ENCODE measurements around the gene CEBPZ.
"Not testable (repeated sequence)": the region's sequence is repeated elsewhere in the genome, so short reads cannot be mapped to it uniquely, and the experiment has no call there.

The CEBPZ gene, protein sequence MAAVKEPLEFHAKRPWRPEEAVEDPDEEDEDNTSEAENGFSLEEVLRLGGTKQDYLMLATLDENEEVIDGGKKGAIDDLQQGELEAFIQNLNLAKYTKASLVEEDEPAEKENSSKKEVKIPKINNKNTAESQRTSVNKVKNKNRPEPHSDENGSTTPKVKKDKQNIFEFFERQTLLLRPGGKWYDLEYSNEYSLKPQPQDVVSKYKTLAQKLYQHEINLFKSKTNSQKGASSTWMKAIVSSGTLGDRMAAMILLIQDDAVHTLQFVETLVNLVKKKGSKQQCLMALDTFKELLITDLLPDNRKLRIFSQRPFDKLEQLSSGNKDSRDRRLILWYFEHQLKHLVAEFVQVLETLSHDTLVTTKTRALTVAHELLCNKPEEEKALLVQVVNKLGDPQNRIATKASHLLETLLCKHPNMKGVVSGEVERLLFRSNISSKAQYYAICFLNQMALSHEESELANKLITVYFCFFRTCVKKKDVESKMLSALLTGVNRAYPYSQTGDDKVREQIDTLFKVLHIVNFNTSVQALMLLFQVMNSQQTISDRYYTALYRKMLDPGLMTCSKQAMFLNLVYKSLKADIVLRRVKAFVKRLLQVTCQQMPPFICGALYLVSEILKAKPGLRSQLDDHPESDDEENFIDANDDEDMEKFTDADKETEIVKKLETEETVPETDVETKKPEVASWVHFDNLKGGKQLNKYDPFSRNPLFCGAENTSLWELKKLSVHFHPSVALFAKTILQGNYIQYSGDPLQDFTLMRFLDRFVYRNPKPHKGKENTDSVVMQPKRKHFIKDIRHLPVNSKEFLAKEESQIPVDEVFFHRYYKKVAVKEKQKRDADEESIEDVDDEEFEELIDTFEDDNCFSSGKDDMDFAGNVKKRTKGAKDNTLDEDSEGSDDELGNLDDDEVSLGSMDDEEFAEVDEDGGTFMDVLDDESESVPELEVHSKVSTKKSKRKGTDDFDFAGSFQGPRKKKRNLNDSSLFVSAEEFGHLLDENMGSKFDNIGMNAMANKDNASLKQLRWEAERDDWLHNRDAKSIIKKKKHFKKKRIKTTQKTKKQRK

GRCh38 chr2:37231241-37232130, at the start of gene CEBPZ, which contains the start of gene NDUFAF7:
Gene CEBPZ (minus strand): TSS chr2:37231596. CDS start chr2:37231567, 29 bp downstream.
Gene NDUFAF7 (plus strand): TSS chr2:37231658. CDS start chr2:37231706, 48 bp downstream.
- DNase-seq (ENCODE audit: insufficient read length, low spot score) = peak; percentile 97
- peak; percentile 93 for FAIRE-seq

GRCh38 chr2:37276291-37276690, 44.9 kb upstream of the CEBPZ start:
- DNase-seq (ENCODE audit: insufficient read length, low spot score) (no peak), FAIRE-seq (no peak)

DNA sequence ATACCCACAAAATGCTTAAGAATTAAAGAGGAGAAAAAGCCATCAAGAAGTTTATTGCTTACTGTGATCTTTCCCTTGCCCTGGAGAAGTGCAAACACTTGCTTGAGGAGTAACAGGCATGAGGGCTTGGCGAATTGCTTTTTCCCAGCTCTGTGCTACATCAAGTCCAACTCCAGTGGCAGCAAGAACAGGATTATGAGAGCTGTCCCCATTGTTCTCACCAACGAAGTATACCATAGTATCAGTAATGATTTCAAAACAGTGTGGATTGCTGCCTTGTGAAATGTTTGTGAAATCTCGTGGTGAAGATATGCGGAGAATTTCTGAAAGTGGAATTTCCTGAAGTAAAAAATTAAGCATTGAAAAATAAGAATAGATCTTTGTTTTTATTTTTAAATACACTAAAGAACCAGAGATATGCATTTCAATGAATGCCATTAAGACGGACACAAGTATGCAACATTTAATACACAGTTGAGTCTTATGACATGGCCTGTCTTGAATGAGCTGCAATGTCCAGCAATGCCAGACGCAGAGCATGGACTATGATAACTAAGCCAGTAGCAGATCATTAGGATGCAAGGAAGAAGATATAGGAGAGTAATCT, 43.1 kb upstream of the CEBPZ start:
- FAIRE-seq (no peak), DNase-seq (ENCODE audit: insufficient read length, low spot score) (no peak)

DNA sequence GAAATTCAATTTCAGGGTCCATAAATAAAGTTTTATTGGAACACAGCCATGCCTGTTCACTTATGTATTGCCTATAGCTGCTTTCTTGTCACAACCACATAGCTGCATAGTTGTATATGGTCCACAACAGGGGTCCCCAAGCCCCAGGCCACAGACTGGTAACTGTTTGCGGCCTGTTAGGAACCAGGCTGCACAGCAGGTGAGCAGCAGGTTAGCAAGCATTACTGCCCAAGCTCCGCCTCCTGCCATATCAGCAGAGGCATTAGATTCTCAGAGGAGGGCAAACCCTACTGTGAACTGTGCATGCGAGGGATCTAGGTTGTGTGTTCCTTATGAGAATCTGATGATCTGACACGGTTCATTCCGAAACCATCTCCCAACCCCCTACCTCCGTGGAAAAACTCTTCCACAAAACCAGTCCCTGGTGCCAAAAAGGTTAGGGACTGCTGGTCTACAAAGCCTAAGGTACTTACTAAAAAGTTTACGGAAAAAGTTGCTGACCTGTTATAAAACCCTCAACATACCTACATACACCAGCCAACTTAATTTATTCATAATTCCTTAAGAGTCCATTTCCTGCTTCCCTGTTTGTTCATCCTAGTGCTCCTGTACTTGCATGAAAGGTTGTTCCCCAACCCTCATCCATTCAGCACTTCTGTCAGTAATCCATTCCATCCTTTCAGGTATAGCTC, 40.1 kb upstream of the CEBPZ start:
- FAIRE-seq = no peak
- DNase-seq (ENCODE audit: insufficient read length, low spot score) = no peak

- no peak for FAIRE-seq
- no peak for DNase-seq (ENCODE audit: insufficient read length, low spot score)
These were observed 36.7 kb upstream of the CEBPZ start for GRCh38 chr2:37268111-37268510.

- FAIRE-seq (no peak), DNase-seq (ENCODE audit: insufficient read length, low spot score) (no peak)
These were observed 36.3 kb upstream of the CEBPZ start for GRCh38 chr2:37267685-37268084.

DNA sequence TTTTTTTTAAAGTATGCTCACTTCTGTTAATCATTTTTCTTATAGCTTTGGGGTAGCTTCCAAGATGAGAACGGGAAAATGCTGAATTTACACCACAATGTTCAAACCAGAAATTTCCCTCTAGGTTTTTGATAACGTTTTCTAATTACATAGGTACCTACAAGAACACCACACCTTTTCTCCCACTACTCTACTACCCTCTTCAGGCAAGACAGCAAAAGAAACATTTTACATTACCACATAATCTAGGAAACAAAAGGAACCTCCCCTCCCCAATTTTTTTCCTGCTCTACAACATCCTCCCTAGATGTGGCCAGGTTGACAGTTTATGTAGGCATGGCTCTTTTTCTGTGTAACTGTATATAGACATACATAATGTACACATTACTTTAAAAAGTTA, 32.4 kb upstream of the CEBPZ start:
- DNase-seq (ENCODE audit: insufficient read length, low spot score) = no peak
- no peak for FAIRE-seq

DNA sequence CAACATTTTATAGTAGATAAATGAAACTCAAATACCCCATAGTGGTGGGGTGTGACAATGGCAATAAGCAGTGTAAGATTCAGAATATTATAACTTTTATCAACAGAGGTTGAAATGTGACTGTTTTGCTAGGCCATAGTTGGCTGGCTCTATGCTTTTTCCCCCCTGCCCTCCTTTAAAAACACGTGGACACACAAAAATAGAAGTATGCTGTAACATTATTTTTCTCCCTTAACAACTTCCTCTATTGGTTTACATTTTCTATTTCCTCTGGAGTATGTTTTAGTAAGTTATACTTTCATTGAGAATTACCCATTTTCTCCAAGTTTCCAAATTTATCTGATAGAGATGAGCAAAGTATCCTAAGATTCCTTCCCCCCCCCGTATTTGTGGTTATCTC, 31.1 kb upstream of the CEBPZ start:
- FAIRE-seq = no peak
- DNase-seq (ENCODE audit: insufficient read length, low spot score) = no peak

DNA sequence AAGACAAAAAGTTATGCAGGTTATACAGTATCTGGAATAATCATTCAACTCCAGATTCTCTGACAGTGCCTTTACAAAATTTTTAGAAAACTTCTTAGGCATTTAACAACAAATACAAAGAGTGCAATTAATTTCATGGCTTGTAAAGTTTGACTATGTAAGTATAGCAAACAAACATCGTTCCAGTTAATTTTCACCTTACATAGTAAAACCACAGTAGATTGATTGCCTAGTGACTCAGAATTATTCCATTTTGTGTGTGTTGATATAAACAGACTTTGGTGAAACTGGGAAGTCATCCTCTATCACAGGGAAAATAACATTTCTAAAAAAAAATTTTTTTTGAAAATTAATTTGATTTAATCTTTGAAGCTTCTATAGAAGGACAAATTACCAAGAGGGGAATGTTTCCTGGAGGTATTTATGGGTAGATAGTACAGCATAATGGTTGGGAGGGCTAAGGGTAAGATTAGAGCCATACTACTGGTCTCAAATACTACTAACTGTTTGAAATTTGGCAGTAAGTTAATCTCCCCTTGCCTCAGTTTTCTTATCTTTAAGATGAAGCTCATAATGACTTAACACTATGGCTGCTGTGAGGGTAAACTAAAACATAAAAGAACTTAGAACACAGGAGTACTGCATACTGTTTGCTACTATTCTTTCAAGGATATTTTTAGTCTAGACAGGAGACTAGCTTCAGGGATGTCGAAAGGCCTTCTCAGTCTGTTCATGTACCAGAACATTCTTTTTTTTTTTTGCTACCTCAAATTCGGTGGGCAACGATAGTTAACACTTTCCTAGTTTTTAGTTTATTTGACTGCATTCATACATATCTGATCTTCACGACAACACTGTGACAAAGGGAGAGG, 19.7 kb upstream of the CEBPZ start:
- FAIRE-seq (peak; percentile 9), DNase-seq (ENCODE audit: insufficient read length, low spot score) (no peak)

- DNase-seq (ENCODE audit: insufficient read length, low spot score) = no peak
- FAIRE-seq = no peak
These were observed 14.8 kb upstream of the CEBPZ start for GRCh38 chr2:37246205-37246604.

DNA sequence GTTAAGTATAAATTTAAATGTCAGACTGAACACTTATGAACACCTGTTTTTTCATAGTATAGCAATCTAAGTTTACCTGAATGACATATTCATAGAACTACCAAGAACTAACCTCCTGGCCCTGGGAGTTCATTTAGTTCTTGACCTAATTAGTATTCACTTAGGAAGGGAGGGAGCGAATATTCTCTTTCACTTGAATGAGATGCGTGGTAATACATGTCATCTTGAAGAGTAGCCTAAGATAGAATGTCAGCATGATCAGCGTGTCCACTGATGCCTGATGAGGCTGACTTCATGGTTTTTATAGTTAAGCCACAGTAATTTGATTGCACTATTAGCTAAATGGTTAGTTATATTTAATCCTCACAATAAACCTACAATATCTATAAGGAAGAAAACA, 13.4 kb upstream of the CEBPZ start:
- DNase-seq (ENCODE audit: insufficient read length, low spot score) (no peak), FAIRE-seq (no peak)

DNA sequence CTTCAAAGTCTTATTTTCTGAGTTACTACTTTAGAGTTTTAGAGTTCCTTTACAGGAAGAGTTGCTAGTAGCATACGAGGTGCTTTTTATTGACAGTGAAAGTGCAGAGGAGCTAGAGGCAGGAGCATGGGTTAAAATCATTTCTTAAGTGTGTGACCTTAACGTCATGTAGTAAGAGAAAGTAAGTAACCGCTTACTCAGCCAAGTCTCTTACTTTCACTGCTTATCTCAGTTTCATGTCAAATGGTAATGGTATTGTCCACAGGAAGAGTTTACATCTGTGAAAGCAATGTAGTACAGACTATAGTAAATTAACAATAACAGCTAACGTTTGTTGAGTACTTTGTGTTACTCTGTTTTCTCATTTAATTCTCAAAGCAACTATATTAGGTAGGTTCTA, 12.6 kb upstream of the CEBPZ start:
- FAIRE-seq (no peak), DNase-seq (ENCODE audit: insufficient read length, low spot score) (no peak)

- DNase-seq (ENCODE audit: insufficient read length, low spot score) (no peak), FAIRE-seq (no peak)
These were observed 12.0 kb upstream of the CEBPZ start for GRCh38 chr2:37243435-37243834.

DNA sequence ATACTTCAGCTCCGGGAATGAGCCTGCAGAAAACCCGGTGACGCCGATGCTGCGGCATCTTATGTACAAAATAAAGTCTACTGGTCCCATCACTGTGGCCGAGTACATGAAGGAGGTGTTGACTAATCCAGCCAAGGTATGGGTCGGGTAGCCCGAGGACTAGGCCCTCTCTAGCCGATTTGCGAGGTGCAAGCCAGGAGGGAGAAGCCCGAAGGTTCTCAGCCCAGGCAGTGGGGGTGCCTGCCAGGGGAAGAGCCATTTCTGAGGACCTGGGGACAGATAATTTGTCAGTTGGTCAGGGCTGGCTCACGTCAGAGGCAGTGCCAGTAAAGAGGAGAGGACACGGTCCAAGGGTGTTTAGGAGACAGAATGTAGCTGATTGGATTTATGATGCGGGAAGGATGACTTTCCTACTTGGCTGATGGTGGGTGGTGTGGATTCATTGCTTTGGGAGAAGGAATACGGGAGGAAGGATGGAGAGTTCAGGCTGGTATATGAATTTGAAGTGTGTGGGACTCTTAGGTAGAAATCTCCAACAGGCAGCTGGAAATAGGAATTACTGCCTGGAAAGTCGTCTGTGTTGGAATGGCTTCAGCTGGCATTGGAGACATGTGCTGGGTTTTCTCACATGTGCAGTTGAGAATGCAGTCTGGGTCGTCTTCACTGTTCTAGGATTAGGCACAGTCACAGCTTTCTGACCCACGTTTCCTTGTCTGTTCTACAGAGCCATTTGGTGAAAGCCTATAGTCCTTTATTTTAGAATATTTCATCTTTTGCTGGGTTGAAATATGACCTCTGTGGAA, 936 bp upstream of the CEBPZ start:
- DNase-seq (ENCODE audit: insufficient read length, low spot score) (peak; percentile 28), FAIRE-seq (no peak)

DNA sequence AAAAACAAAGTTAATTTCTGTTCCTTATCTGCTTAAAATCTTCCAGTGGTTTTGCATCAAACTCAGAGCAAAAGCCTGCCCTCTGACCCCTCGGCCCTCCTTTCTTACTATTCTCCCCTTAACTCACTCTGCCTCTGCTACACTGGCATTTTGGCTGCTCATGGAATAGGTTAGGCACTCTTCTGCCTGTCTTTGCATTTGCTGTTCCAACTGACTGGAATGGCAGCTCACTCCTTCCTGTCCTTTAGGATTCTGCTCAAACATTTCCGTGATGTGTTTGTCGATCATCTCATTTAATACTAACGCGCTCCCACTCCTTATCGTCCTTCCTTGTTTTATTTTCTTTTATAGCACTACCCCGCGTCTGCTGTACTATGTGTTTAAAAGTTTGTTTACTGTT, 815 bp downstream of the CEBPZ start:
- FAIRE-seq (no peak), DNase-seq (ENCODE audit: insufficient read length, low spot score) (no peak)

- no peak for DNase-seq (ENCODE audit: insufficient read length, low spot score)
- no peak for FAIRE-seq
These were observed 2.6 kb downstream of the CEBPZ start for GRCh38 chr2:37228788-37229187.

- FAIRE-seq (no peak), DNase-seq (ENCODE audit: insufficient read length, low spot score) (no peak)
These were observed 4.5 kb downstream of the CEBPZ start for GRCh38 chr2:37226863-37227262.

DNA sequence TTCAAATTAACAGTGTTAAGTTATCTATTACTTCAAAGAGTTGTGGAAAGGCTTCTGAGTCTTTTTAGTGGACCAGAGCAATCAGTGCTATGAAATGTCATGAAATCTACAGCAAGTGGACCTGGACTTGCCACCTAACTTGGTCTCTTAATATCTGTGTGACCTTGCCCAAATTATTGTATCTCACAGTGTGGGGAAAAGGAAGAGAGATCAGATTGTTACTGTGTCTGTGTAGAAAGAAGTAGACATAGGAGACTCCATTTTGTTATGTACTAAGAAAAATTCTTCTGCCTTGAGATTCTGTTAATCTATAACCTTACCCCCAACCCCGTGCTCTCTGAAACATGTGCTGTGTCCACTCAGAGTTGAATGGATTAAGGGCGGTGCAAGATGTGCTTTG, 6.3 kb downstream of the CEBPZ start:
- not testable (repeated sequence) for FAIRE-seq; DNase-seq (ENCODE audit: insufficient read length, low spot score)

All from HTR-8/SVneo (cell line).